HG02970 (cell line): ENCODE measurements around the gene SORBS1.

ENCODE experiments used
- ATAC-seq: cut with Tn5 transposase; IDR thresholded peaks from one replicate; pipeline ENCODE4 v1.9.1; 2021; ENCODE audit warnings: mild to moderate bottlenecking, moderate library complexity, moderate number of reproducible peaks; ENCODE audit not compliant: unreplicated experiment, low FRiP score

SORBS1 gene

DNA sequence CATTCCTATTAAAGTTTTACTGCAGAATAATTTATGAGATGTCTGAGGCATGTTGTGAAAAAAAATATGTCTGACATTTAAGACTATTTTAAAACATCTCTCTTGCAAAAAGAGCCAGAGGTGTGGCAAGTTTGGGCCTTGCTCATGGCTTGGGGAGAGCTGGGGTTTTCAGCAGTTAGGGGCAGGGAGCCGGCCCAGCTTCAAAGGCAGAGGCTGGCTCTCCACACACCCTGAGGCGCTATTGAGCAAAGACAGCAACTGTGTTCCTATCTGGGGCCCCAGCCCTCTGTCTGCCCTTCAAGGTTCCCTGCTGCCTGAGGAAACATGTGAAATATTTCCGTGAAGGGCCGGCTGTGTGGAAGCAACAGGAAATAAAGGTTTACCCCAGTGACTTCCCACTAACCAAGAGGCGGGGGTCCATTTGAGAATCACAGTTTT lies 94.0 kb downstream of the SORBS1 start:
- ATAC-seq: no peak

DNA sequence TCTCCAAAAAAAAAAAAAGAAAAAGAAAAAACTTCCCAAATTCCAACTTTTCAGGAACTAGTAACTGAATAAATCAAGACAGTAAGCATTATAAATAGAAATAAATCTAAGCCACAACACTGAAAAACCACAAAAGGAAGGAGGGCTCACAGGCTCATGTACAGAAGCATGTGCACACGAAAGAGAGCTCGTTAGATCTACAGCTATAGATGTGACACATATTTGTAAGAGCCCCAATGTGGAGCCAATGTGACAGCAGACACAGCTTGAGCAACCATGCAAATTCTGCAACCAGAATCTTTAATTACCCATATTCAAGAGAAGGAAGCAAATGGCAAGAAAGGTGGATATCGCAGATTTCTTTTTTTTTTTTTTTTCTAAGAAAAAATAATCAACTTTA lies 94.7 kb downstream of the SORBS1 start:
- ATAC-seq: no peak

DNA sequence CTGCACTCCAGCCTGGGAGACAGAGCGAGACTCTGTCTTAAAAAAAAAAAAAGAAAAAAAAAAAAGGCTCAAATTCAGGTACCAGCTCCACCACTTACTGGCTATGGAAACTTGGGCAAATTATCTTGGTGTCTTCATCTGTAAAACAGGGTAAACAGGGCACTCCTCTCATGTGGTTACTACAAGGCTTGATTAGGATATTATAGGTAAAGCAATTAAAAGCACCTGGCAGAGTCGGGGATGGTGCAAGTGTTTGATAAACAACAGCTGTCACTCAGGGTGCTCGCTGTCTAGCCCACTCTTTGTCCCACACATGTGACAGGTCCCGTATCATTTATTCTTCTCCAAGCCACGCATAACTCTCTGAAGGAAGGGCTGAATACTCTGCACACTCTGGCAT lies 96.9 kb downstream of the SORBS1 start:
- no peak for ATAC-seq

DNA sequence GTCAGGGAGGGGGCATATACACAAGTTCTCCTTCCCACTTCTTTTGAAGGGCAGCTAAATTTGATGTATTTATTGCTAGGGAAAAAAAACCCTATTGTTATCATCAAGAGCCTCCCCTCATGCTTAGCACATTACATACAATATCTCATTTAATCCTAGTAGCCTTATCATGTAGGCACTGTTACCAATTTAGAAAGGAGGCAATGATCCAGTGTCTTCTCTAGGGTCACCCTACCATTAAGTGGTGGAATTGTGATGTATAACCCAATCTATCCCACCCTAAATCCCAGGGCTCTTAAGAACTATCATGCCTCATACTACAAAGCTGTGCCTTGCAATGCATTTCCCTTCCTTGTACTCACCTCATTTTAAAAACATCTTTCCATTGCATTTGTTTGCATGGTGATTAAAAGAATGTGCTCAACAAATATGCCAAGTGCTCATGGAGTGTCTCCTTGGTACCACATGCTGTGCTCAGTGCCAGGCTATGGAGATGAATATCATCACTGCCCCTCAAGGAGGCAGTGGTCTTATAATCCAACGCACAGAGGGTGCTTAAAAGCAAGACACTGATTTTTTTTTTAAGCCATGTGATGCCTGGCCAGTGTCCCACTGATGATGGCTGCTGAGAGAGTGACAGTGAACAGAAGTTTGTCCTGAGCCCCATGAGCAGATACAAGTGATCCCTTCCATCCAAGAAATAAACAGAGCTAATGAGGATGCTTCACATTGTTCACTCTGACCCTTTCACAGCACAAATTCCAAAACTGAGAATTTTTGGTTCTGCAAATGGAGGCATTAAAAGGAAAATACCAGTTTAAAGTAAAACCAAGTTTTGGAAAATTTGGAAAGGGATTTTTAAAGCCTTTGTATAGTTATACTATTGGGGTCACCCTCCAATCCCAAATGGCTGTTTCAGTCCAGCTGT lies 98.2 kb downstream of the SORBS1 start:
- ATAC-seq: no peak

DNA sequence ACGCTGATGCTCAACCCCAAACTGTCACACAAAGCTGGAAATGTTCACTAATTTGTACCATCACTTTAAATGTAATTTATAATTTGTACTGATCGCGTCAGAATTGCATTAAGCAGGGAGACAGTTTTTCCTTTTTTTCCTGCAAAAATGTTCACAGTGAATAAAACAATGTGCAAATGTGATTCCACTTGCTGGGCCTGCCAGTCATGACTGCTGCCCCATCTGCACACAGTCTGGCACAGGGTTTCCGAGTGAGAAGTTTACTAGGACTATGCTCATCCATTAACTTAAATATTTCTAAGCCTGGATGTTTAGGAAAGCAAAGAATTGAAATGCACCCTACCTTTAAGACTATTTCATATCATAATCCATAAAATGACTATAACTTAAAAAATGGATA lies 99.6 kb downstream of the SORBS1 start:
- no peak for ATAC-seq

DNA sequence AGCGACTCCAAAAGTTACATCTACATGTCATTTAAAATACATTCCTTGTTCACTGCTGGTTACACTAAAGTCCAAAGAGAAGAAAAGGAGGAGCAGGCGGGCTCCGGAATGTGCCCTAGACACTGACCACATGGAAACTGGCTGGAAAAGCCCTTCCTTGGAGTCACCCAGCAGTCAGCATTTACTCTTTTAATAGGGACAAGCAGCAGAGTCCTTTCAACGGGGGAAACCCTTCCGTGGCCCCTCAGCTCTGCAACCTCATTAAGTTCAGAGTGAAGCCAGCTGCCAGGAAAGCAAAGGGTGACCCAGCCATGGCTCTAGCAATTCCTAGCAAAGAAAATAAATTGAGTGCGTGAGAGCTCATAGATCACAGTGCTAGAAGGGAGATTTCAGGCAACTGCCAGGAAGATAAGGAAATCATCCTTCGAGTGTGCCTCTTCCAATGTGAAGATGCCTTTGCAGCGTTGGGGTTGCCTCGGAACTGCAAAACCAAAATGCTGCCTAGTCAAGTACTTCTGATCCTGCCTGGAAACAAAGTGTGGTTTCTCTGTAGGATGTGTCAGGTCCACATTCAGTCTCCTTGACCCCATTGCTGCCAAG lies 101.6 kb downstream of the SORBS1 start:
- ATAC-seq: no peak

DNA sequence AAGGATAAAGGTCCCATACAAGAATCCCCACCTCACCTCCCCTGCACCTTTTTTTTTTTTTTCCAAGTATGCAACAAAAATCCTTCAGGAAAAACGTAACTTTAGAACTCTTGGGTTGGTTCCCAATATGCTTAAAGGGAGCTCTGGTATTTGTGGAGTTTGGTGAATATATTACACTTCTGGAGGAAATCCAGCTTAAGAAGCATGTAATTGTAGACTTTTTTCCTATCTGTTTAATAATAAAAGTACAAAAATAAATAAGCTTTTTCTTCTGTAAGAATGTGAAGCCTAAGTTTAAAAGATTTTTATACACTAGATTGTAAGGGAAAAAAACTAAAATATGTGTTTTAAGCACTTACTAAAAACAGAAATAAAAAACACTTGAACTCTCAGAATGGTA lies 102.3 kb downstream of the SORBS1 start:
- ATAC-seq: no peak

DNA sequence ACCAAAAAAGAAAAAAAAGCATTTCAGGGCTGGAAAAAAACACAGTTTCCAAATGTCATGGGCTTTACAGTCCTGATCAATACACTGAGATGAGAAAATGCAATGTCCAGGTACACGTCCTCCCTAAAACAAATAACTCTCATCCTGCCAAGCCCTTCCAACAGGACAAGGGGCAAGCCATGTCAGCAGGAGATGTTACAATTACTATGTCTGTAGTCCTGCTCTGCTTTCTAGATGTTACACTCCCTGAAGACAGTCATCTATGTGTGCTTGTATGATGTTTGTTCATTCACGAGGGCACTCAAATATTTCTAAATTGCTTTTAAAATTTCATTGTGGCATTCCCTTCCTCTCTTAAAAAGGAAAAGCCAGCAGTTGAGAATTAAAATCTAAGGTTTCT lies 103.2 kb downstream of the SORBS1 start:
- no peak for ATAC-seq

DNA sequence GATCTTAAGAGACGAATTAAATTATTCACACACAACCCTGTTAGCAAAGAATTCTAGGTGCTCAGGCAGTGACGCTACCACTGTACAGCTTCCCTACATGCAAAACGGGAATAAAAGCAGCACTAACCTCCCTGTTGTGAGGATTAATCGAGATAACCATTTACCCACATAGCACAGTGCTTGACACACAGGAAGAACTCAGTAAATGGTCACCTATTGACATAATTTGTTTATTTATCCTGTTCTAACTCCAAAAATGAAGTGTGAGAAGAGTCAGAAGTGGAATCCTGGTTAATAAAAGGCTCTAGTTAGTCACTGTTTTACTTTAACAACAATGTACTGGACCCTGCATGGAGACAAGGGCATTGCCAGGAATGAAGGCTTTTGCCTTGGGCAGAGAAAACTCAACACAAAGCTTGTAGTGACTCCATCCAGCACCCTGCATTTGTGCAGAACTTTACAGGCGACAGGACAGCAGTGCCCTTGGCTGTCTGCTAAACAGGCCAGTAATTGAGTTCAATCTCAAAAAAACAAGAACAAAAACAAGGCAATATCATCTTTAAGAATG lies 103.8 kb downstream of the SORBS1 start:
- ATAC-seq: no peak

DNA sequence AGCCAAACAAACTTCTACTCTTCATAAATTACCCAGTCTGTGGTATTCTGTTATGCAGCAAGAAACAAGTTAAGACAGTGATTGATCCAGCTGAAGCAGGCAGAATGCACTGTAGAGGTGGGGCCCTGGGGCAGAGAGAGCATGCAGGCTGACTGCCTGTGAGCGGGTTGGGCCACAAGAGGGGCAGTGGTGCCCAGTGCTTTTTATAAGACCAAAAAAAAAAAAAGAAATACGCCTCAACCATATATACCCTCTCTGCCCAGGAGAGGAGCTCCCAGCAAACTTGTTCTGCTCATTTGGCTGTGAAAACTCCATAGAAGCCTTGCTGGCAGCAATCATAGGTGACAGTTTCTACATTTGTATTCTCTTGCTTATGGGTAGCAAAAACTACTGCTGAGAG lies 104.7 kb downstream of the SORBS1 start:
- no peak for ATAC-seq

DNA sequence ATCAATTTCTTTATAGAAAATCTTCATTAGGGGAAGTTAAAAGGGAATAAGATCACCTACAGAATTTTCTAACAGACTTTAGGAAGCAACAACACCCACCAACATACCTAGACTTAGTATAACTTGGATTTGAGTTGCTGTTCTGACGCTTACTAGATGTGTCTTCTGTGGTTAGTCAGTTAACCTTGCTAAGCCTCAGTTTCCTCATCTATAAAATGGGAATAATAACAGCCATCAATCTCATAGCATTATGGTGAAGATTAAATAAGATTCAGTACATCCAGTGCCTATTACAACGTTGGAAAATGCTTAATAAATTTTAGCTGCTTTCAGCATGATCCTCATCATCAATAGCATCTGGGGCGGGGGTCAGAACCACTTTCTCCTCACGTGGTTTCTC lies 106.2 kb downstream of the SORBS1 start:
- ATAC-seq: no peak

DNA sequence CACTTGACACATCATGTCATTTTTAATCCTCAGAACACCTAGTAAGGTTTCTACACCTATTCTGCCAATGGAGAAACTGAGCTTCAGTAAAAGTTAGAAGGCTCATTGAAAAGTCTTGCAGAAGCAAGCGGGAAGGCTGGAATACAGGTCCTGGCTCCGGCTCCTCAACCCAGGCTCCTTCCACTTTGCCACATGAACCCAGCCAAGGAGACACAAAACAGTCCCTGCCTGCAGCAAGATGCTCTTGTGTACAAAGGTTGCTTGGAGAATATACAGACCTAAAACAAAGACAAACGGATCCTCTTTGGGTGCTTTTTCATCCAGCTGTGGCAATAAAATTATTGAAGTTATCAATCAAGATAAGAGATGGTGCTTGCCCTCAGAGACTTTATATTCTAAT lies 106.8 kb downstream of the SORBS1 start:
- no peak for ATAC-seq

DNA sequence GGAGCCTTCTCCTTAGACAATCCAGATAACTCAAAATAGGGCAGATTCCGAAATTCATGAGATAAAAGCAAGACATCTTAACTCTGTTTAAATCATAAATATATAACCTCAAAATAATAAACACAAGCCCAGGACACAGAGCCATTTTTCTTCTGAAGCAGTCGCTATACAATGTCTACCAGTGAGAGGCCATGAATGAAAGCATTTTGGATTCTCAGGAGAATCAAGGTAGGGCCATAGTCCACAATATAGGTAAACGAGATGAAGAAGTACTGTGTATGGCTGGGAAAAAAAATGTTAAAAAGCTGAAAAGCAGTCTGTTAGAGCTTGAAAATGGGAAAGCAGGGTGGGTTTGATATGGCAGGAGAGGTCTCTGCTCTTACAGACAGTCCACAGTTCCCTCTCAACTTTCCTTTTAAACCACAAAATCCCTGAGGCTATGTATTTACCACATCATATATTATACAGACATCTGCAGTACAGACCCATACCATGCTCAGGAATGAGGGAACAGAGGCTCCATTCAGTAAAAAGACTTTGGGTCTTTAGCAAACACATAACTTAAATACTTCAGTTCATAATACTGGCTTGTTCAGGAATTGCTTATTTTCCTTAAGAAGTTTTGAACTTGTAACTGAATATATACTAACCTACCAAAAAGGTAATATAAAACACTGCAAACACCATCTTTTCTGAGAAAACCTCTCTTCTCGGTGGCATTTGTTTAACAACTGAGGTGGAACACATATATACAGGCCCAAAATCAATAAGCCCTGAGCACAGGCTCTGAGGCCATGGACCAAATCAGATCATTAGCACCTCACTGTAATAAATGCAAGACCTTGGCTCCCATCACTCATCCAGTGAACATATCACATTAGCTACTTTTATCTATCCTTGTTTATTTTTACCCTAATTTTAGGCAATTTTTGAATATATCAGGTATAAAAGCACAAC lies 109.3 kb downstream of the SORBS1 start:
- no peak for ATAC-seq

DNA sequence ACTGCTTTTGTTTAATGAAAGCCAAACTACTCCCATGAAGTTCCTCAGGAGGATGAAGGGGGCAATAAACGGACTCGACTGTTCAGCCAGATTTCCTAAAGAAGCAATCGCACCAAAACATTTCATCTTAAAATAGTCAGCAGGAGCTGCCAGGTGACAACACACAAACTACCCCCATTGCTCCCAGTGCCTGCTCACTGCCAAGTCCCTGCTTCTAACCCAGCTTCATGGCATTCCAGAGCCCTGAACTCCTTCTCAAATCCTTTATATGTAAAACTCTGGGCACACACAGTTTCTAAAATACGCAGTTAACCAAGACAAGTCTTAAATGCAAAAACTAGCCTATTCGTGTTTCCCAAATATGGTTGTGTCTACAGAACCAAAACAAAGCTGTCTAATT lies 110.0 kb downstream of the SORBS1 start:
- no peak for ATAC-seq

DNA sequence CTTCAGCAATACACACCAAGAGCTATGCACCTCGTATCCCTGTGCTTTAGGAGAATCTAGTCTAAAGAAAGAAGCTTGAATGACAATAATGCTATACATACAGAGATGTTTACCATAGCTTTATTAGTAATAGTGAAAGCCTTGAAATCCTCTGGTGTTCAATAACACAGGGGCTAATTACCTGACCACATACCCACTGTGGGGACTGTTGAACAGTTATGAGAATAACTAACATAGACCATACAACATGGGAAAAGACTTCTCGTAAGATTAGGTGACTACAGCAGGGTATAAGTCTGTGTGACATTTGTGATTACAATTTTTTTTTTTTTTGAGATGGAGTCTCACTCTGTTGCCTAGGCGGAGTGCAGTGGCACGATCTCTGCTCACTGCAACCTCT lies 111.0 kb downstream of the SORBS1 start:
- no peak for ATAC-seq

DNA sequence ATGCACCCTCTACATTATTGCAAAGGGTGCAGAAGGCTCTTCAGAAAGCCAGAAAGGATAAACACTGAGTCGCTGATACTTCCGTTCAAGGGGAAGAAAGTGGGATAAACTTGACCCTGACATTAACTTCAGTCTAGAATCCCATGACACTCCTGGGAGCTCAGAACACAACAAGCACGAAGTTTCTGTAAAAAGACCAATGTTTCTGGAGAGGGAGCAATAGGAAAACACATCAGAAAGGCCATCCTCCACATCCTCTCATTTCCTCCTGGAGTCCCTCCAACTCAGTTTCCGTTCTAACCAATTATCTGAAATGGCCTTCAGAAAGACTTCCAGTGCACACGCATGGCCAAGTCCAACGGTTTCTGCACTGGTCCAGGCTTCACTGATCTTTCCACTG lies 113.5 kb downstream of the SORBS1 start:
- ATAC-seq: no peak

DNA sequence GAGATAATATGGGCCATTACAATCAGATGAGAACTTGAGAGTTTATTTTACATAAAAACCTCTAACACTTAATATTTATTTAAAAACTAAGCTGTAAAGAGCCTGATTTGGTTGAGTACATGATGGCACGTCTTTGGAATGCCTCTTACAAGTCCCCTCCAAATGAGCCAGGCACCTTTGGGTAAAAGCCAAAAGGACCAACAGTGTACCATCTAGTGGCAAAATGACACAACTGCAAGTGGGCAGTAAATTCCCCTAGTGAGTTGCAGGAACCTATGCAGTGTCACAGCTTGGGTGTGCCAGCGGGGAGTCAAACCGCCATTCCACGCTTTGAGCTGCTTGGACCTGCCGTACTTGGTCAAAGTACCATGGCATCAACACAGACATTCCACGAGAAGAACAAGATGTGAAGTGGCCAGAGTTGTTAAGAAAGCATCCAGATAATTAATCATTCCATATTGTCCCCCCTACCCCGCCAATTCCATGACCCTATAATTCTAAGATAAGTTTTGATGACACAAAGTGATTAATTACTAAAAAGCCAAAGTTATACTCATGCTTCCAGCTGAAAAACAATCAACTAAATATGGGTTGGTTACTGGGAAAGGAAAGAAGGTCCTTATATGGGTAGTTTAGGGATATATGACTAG lies 115.2 kb downstream of the SORBS1 start:
- ATAC-seq: peak; percentile 51

DNA sequence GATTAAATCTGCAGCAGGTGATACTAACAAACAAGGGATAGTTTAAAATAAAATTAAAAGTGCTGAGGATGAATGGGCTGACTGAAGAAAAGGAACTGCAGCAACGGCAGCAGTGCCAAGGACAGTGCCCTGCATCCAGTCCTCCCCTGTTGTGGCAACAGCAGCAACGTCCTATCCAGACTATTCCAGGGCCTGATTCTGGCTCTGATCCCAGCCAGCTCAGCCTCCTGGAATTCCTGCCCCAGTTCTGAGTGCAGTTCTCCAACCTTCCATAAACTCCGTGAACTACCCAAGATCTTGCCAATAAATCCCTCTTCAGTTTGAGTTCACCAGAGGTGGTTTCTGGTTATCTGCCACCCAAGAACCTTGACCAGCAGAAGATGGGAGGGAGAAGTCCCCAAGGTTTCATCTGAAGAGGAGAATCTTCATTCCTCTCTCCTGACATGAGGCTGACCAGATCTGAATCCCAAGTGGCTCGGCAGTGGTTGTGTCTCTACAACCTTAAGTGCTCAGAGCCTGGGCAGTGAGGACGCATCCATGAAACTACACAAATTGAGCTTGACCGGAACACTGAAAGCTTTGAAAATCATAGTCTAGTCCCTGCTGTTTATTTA lies 115.8 kb downstream of the SORBS1 start:
- ATAC-seq: no peak

DNA sequence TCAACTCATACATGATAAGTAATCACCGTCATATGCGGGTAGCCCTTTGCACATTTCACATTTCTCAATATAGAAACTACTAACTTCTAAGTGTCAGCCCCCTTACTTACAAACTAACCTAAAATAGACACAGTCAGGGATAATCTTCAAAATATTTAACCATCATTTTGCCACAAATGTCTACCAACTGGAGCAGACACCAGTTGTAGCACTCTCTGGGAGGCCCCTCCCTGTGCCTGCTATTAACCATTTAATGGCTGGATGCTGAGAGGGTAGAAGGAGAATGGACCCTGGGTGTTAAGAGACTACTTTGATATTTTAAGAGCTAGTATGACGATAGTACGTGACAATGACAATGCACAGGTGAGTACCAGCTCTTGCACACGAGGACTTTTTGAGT lies 116.4 kb downstream of the SORBS1 start:
- no peak for ATAC-seq

DNA sequence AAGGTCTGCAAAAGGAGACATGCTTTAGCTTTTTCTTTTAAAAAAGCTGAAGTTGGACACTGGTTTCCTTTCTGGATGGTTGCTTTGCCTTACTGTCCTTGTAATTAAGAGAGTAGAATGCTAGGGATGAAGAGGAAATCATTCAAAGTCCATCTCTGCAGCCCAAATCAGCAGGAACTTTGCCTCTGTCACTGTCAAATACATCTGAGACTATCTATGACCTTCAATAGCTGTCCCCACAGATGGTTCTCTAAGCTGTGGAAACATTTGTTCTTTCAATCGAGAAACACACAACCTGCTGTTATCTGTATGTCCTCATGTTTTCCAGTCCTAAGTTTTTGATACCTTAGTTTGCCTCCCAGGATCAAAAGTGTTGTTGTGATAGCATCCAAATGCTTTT lies 117.5 kb downstream of the SORBS1 start:
- no peak for ATAC-seq
